HG02938 (cell line): ENCODE measurements around the gene ARHGAP26.
"Not testable (repeated sequence)": the region's sequence is repeated elsewhere in the genome, so short reads cannot be mapped to it uniquely, and the experiment has no call there.

Experiments used
- ATAC-seq: cut with Tn5 transposase; IDR thresholded peaks from one replicate; pipeline ENCODE4 v1.9.1; 2021; ENCODE audit warnings: mild to moderate bottlenecking, moderate library complexity; ENCODE audit not compliant: unreplicated experiment

Gene ARHGAP26

DNA sequence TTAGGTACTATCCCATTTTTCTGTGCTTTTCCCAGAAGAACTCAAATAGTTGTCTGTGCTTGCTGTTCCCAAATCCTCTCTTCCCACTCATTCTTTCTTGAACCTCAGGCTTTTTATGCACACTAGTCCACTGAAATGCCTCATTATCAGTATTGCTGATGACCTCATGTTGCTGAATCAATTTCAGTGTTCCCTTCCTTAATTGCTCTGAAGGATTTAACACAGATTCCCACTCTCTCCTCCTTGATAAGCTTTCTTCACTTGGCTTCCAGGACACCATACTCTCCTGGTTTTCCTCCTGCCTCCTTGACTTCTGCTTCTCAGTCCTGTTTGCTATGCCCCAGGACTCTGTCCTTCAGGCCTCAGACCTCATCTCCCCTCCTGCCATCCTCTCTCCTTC, 298.5 kb downstream of the ARHGAP26 start:
- ATAC-seq: no peak

DNA sequence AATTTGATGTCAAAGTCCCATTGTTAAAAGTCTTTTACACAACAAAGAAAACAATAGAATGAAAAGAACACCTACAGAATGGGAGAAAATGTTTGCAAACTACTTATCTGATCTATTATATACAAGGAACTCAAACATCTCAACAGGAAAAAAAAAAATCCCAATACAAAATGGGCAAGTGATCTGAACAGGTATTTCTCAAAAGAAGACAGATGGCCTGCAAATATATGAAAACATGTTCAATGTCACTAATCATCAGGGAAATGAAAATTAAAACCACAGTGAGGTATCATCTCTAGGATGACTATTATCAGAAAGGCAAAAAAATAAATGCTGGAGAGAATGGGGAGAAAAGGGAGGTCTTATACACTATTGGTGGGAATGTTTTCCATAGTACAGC, 301.8 kb downstream of the ARHGAP26 start:
- no peak for ATAC-seq

DNA sequence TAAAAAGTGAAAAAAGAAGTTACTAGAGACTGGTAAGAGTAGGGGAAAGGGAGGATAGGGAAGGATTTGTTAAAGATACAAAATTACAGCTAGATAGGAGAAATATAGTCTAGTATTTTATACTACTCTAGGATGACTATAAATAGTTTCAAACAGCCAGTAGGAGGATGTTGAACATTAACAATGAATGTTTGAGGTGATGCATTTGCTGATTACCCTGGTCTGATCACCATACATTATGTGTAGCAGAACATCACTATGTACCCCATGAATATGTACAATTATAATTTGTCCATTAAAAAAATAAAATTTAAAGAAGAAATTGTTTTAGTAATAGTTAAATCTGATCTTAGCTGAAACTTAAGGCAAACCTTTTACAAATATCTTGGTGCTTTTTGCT, 302.6 kb downstream of the ARHGAP26 start:
- ATAC-seq: no peak

DNA sequence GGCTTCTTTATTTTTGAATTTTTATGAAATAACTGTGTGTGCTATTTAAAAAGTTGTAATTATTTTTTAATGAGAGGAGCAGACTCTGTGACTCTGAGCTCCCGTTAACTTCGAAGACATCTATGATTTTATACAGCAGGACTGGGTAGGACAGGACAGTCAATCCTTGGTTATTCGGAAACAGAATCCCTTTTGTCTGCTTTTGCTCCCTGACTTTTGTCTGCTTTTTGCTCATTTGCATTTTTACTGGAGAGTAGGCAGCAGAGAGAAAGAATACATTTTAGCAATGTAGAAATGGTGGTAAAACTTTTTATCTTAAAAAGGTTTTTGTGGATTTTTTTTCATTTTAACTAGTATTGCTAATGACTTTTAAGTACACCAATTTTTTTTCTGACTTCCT, 303.6 kb downstream of the ARHGAP26 start:
- no peak for ATAC-seq

- no peak for ATAC-seq
These were observed 304.3 kb downstream of the ARHGAP26 start for GRCh38 chr5:143074414-143074996.

GRCh38 chr5:143076377-143076776, 306.2 kb downstream of the ARHGAP26 start:
- no peak for ATAC-seq

- ATAC-seq: no peak
These were observed 307.4 kb downstream of the ARHGAP26 start for GRCh38 chr5:143077453-143078103.

- no peak for ATAC-seq
These were observed 308.1 kb downstream of the ARHGAP26 start for GRCh38 chr5:143078313-143078712.

DNA sequence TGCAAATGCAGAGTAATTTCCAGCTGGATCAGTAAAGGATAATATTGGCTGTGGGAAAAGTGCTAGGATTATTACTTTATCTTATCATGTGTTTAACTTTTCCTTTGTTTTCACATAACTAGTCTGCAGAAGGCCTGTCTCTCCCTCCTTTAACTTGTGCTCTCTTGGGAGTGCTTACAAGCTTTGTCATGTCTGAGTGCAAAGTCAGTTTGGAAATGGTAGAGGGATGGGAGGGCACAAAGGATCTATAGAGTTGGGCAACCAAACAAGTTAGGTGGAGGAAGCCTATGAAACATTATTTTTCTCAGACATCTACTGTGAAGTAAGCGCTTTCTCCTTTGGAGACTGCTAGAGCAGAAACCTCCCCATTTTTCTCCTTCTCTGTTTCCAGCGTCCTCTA, 308.8 kb downstream of the ARHGAP26 start:
- ATAC-seq: no peak

DNA sequence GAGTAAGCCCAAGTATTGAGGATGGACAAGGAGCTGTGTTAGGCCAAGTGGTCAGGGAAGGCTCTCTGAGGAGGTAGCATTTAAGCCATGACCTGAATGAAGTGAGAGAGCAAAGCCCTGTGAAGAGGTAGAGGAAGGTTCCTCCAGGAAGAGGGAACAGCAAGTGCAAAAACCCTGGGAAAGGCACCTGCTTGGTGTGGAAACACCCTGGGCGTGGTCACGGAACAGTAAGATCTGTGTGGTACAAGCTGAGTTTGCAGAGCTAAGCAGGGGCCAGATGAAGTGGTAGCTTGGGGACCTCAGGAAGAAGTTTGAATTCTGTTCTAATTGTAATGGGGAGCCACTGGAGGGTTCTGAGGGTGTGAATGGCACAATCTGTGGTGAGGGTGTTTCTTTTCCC, 310.2 kb downstream of the ARHGAP26 start:
- ATAC-seq: no peak

DNA sequence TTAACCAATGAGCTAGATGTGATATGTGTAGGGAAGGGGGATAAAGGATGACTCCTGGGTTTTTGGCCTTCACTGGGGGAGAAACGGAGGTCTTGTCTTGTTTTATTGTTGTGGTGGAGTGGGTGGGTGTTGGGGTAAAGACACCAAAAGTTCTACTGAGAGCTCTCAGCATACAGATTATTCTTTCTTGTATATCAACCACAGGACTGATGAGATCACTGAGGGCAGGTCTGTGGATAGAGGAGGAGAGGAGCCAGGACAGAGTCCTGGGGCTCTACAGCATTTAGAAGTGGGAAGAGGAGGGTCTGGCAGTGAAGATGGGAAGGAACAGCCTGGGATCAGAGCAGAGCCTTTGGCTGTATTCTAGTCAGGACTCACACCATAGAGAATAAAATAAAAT, 310.8 kb downstream of the ARHGAP26 start:
- ATAC-seq: no peak

- no peak for ATAC-seq
These were observed 312.8 kb downstream of the ARHGAP26 start for GRCh38 chr5:143083006-143083405.

DNA sequence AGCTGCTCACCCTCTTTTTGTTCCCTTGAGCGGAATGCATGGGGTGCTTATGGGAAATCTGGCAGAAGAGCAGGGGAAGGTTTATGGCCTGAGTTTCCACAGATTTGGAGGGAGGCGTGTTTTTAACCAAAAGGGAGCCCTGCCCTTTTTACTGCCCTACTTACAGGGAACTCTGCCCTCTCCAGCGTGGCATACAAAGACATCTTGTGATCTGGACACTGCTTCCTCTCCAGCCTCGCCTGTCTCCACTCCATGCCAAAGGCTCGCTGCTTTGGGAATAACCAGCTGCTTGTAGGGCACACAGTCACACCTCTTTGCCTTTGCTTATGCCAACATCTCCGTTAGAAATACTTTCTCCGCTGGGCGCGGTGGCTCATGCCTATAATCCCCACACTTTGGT, 314.2 kb downstream of the ARHGAP26 start:
- no peak for ATAC-seq

GRCh38 chr5:143085319-143085917, 315.2 kb downstream of the ARHGAP26 start:
- ATAC-seq: no peak

GRCh38 chr5:143086546-143086907, 316.4 kb downstream of the ARHGAP26 start:
- ATAC-seq: no peak

DNA sequence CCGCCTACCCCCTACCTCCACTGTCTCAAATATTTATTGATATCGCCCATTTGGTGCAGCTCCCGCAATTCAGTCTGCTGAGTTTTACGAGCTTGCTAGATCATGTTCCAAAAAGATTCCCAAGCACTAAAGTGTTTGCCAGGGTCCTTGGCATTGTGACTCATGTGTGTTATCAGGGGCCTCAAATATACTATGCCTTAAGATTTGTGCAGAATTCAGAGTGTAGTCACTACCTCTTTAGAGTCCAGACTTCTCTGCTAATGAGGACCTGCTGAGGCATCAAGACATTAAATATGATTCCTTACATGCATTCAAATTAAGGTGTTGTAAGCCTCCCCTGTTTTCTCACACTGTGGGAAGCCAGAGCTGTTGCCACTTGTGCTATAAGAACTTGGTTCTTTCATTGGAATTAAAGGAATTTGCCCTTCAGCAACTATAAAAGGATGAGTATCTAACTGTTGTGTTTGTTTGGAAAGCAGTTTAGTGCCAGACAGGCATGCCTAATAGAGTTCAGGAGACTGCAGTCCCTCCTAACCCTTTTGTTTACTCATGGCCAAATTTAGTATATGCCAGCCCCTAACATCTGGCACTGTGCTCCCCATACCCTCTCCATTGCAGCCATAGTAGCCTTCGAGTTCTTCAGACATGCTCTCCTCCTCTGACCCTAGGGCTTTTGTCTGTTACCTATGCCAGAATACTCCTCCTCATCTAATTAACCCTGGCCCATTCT, 316.9 kb downstream of the ARHGAP26 start:
- no peak for ATAC-seq

DNA sequence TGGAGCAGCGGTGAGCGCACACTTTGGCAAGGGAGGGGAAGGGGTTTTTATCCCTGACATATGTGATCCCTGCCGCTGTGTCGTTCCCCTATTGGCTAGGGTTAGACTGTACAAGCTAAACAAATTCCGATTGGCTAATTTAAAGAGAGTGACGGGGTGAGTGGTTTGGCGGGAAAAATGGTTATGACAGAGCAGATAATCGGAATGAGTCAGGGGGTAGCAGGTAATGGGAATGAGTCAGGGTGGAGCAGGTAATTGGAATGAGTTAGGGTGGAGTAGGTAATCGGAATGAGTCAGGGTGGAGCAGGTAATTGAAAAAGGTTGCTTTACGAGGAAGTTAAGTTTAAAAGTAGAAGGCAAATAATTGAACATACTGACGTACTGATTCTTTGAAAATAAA, 318.5 kb downstream of the ARHGAP26 start:
- not testable (repeated sequence) for ATAC-seq

DNA sequence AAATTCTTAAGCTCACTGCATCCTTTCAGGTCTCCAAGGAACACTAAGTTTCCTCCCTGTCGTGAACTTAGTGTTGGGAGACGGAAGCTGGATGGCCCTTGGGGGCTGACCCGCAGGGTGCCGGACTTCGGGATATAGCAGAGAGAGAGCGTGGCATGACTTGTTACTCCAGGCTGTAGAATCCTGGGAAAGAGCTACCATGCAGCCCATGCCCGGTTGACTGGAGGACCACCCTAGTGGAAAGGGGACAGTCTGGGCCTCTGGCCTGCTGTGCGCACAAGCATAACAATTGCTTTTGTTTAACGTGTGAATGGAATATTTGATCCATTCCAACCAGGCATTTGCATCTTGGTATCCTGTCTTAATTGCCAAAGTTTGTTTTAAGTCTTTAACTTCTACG, 319.9 kb downstream of the ARHGAP26 start:
- ATAC-seq: not testable (repeated sequence)

DNA sequence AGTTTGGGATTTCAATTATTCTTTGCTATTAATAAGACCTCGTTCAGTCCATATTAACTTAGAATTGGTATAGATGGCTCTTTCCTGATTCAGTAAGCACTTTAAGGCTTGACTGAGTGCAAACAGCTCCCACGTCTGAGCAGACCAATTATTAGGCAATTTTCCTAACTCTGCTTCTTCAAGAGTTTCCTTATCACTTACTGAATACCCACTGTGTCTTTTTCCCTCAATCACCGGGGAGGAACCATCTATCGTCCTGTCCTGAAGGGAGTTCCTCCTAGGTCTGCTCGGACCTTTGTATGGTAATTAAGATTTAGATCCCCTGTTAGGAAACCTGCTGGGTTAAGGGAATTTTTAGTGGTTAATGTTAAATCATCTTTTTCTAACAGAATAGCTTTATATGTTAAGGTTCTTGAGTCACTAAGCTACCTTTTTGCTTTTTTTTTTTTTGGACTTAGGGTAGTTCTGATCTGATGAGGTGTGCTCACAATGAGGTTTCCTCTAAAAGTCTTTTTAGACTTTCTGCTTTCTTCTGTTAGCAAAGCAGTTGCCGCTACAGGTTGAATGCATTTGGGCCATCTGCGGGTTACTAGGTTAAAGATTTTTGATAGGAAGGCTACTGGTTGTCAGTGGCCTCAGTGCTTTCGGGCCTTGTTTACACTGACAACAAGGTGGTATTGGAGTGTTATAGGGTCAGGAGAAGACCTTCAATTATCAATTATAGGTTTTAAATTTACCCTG, 322.7 kb downstream of the ARHGAP26 start:
- ATAC-seq: not testable (repeated sequence)

DNA sequence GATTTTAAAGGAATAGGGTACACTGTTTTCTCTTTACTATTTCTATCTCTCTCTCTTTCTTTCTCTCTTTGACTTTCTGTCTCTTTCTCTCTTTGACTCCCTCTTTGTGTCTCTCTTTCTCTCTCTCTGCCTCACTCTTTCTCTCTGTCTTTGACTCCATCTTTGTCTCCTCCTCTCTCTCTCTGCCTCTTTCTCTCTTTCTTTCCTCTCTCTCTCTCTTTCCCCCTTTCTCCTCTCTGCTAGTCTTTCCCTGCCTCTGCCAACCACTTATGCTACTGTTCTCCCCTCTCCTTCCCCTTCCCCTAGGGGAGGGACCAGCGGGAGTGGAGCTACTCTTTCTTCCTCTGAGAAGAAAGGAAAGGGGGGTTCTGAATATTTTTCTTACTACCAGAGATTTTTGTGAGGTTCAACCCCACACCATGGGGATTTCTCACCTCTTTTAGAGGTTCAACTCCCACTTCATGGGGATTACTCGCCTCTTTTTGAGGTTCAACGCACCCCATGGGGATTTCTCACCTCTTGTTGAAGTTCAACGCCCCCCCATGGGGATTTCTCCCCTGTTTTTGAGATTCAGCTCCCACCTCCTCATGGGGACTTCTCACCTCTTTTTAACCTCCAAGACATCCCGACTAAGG, 323.4 kb downstream of the ARHGAP26 start:
- ATAC-seq: no peak

DNA sequence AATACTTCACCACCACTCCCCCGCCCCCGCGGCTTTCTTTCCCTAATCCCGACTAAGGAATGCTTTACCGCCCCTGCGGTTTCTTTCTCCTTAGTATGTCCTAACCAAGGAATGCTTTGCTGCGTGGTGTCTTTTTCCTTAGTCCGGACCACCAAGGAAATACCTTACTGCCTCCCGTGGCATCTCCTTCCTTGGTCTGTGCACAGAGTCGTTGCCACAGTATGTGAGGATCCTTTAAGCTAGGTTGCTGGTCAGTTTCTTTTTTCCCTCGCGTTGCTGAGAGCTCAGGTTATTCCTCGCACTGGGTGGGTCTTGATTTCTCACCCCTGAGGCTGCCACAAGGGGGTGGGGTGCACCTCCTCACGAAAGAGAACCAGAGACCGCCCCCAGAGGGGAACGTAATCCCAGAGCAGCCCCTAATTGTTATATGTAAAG, 323.9 kb downstream of the ARHGAP26 start:
- ATAC-seq: no peak
